Measurements from ENCODE around the gene SLC7A5. TPM values are rescaled to one million over a fixed set of nuclear protein-coding genes. Genes with fewer than 3 reads are reported as not detected.
"Not testable (repeated sequence)": the region's sequence is repeated elsewhere in the genome, so short reads cannot be mapped to it uniquely, and the experiment has no call there.

Gene SLC7A5
- total and polyA plus RNA-seq, 2 of the 13 experiments (the other 11 are each of a cell fraction or from before 2014, with no cell fraction given): 79.6 to 155 TPM

DNA sequence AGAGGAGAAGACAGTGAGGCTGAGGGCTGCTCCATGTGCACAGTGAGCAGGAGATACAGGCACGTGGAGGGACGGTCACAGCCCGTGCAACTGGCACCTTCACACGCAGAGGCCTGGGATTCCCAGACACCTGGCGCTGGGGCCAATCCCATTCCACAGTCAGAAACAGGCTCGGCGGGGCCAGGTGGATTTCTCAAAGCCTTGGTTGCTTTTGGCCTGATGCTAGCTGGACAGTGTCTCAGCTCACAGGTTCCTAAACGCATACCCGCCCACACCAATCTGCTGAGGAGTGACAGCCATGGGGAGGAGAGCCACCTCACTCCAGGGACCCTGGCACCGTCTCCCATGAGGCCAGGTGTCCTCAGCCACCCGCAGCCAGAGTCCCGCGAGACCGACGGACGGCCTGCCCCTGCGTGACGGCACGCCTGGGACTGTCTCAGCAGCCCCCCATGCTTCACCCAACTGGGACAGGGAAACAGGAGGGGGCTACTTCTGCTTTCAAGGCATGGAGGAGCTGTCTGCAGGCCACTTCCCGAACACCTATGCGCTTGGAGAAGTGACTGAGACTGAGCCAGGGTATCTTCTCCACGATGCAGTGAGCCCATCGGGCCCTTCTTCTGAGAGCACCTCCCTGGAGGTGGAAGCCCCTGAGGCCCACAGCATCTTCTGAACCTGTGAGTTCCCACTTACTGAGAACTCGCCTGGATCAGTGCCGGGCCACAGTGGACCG lies 6.5 kb downstream of the SLC7A5 start:
- peak overlapping the region; percentile 16 to 66 (median 27); a peak in 3 of 6 replicates for H3K4me3 ChIP-seq (replicated peaks in 1 of 3; ENCODE audit: insufficient read depth in 1 of 3, low read depth in 2 of 3, low read length in 3 of 3)
- not testable (repeated sequence) for DNase-seq (ENCODE audit: low spot score)
- TF ChIP-seq, protein P1, sequence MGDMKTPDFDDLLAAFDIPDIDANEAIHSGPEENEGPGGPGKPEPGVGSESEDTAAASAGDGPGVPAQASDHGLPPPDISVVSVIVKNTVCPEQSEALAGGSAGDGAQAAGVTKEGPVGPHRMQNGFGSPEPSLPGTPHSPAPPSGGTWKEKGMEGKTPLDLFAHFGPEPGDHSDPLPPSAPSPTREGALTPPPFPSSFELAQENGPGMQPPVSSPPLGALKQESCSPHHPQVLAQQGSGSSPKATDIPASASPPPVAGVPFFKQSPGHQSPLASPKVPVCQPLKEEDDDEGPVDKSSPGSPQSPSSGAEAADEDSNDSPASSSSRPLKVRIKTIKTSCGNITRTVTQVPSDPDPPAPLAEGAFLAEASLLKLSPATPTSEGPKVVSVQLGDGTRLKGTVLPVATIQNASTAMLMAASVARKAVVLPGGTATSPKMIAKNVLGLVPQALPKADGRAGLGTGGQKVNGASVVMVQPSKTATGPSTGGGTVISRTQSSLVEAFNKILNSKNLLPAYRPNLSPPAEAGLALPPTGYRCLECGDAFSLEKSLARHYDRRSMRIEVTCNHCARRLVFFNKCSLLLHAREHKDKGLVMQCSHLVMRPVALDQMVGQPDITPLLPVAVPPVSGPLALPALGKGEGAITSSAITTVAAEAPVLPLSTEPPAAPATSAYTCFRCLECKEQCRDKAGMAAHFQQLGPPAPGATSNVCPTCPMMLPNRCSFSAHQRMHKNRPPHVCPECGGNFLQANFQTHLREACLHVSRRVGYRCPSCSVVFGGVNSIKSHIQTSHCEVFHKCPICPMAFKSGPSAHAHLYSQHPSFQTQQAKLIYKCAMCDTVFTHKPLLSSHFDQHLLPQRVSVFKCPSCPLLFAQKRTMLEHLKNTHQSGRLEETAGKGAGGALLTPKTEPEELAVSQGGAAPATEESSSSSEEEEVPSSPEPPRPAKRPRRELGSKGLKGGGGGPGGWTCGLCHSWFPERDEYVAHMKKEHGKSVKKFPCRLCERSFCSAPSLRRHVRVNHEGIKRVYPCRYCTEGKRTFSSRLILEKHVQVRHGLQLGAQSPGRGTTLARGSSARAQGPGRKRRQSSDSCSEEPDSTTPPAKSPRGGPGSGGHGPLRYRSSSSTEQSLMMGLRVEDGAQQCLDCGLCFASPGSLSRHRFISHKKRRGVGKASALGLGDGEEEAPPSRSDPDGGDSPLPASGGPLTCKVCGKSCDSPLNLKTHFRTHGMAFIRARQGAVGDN (CRISPR knock-in tag; IDR thresholded peaks at IDR 0.05): peak; percentile 70
- TF ChIP-seq POLR2A (IDR thresholded peaks at IDR 0.05; ENCODE audit: insufficient read depth in 1 of 2, low read depth in 2 of 2, low read length in 2 of 2) (0 out of 4 replicates have a peak, but pooled peaks of 1 of the 2 experiments have one; percentile 15), ZNF768 (CRISPR knock-in tag; IDR thresholded peaks at IDR 0.05) (0 out of 2 replicates have a peak, but pooled peaks have one; percentile 3), SAP130 (CRISPR knock-in tag; IDR thresholded peaks at IDR 0.05; ENCODE audit: low read depth) (peak; percentile 31; the same call in 1 of the 2 replicates), ZC3H13 (CRISPR knock-in tag; IDR thresholded peaks at IDR 0.05) (peak; percentile 63; the same call in 1 of the 2 replicates), RBFOX2 (IDR thresholded peaks at IDR 0.05; ENCODE audit: low read depth, low read length) (peak; percentile 34; the same call in 1 of the 2 replicates), SKI (IDR thresholded peaks at IDR 0.05; ENCODE audit: partially characterized antibody) (peak; percentile 32), HDAC1 (CRISPR knock-in tag; IDR thresholded peaks at IDR 0.05) (peak; percentile 17; the same call in 1 of the 2 replicates), SSRP1 (CRISPR knock-in tag; IDR thresholded peaks at IDR 0.05) (0 out of 2 replicates have a peak, but pooled peaks have one; percentile 50)
- TF ChIP-seq, protein P2, sequence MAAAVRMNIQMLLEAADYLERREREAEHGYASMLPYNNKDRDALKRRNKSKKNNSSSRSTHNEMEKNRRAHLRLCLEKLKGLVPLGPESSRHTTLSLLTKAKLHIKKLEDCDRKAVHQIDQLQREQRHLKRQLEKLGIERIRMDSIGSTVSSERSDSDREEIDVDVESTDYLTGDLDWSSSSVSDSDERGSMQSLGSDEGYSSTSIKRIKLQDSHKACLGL (CRISPR knock-in tag; IDR thresholded peaks at IDR 0.05): peak; percentile 47; the same call in 1 of the 2 replicates
- TF ChIP-seq, protein P3, sequence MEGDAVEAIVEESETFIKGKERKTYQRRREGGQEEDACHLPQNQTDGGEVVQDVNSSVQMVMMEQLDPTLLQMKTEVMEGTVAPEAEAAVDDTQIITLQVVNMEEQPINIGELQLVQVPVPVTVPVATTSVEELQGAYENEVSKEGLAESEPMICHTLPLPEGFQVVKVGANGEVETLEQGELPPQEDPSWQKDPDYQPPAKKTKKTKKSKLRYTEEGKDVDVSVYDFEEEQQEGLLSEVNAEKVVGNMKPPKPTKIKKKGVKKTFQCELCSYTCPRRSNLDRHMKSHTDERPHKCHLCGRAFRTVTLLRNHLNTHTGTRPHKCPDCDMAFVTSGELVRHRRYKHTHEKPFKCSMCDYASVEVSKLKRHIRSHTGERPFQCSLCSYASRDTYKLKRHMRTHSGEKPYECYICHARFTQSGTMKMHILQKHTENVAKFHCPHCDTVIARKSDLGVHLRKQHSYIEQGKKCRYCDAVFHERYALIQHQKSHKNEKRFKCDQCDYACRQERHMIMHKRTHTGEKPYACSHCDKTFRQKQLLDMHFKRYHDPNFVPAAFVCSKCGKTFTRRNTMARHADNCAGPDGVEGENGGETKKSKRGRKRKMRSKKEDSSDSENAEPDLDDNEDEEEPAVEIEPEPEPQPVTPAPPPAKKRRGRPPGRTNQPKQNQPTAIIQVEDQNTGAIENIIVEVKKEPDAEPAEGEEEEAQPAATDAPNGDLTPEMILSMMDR (CRISPR knock-in tag; IDR thresholded peaks at IDR 0.05): 0 out of 2 replicates have a peak, but pooled peaks have one; percentile 6
- TF ChIP-seq, protein P4, sequence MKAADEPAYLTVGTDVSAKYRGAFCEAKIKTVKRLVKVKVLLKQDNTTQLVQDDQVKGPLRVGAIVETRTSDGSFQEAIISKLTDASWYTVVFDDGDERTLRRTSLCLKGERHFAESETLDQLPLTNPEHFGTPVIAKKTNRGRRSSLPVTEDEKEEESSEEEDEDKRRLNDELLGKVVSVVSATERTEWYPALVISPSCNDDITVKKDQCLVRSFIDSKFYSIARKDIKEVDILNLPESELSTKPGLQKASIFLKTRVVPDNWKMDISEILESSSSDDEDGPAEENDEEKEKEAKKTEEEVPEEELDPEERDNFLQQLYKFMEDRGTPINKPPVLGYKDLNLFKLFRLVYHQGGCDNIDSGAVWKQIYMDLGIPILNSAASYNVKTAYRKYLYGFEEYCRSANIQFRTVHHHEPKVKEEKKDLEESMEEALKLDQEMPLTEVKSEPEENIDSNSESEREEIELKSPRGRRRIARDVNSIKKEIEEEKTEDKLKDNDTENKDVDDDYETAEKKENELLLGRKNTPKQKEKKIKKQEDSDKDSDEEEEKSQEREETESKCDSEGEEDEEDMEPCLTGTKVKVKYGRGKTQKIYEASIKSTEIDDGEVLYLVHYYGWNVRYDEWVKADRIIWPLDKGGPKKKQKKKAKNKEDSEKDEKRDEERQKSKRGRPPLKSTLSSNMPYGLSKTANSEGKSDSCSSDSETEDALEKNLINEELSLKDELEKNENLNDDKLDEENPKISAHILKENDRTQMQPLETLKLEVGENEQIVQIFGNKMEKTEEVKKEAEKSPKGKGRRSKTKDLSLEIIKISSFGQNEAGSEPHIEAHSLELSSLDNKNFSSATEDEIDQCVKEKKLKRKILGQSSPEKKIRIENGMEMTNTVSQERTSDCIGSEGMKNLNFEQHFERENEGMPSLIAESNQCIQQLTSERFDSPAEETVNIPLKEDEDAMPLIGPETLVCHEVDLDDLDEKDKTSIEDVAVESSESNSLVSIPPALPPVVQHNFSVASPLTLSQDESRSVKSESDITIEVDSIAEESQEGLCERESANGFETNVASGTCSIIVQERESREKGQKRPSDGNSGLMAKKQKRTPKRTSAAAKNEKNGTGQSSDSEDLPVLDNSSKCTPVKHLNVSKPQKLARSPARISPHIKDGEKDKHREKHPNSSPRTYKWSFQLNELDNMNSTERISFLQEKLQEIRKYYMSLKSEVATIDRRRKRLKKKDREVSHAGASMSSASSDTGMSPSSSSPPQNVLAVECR (CRISPR knock-in tag; IDR thresholded peaks at IDR 0.05; ENCODE audit: borderline replicate concordance): 0 out of 2 replicates have a peak, but pooled peaks have one; percentile 10

More for the DNA sequence above, 6.5 kb downstream of the SLC7A5 start:
- ATAC-seq; FAIRE-seq; H2AFZ ChIP-seq (ENCODE audit: low read length); CTCF ChIA-PET (ENCODE audit: low intra/inter-chr PET ratio, low total read pairs); intact Hi-C loops (cut with micrococcal nuclease; ENCODE audit: unreplicated experiment); H3K9me3 ChIP-seq (ENCODE audit: low read length); H3K27me3 ChIP-seq (ENCODE audit: control insufficient read depth in 1 of 2, insufficient read depth in 2 of 2, low read length in 2 of 2); BruUV-seq (replicated peaks); H3K36me3 ChIP-seq (replicated peaks in 1 of 2; ENCODE audit: control insufficient read depth in 1 of 2, insufficient read depth in 2 of 2, low read length in 2 of 2): not testable (repeated sequence)
- H3K9ac ChIP-seq (ENCODE audit: insufficient read depth, low read depth, low read length): peak overlapping the region; percentile 71; the same call in 1 of the 2 replicates
- 65% methylated on average over 25 of the region's 26 CpGs for WGBS (ENCODE audit: low lambda C conversion rate)
- peaks cover 85% of the 10 kb centered on the region for H3K4me1 ChIP-seq (ENCODE audit: insufficient read depth, low read length)
- in situ Hi-C loops (cut with HindIII; ENCODE audit: extremely low pct_ligation_motif_present, low pct_unique_long_range_greater_than_20kb): loop anchor here (25.0 kb wide), 1 partner anchor 475 kb away; the partner anchor contains the start of genes FBXO31 and MAP1LC3B
- POLR2A ChIA-PET: interaction anchor here (1.0 to 13.8 kb wide), 5 partner anchors 5 to 88 kb away, joined by 3 to 399 read pairs (median 11); partner anchors contain the start of genes BANP and SLC7A5
- peaks cover 93% of the 10 kb centered on the region for H3K79me2 ChIP-seq (ENCODE audit: insufficient read depth, low read length)
- peak overlapping the region; percentile 77 for H3K4me2 ChIP-seq (ENCODE audit: low read depth, low read length)
- peak overlapping the region; percentile 98 for H3K27ac ChIP-seq (ENCODE audit: extremely low read length, insufficient read depth, low read length)
- H4K20me1 ChIP-seq (ENCODE audit: insufficient read depth, low read length): peaks cover 61% of the 10 kb centered on the region
